Activated CD4-positive, alpha-beta T cell treated with anti-CD3 and anti-CD28 coated beads, Interleukin-2, amount 50 U/mL, for 48 hours (primary cell): Measurements from ENCODE around the gene USP54.
A peak's percentile ranks its signal among the peaks of the same experiment; 100 is the strongest.

Experiments
- DNase-seq, 2 experiments: peaks; one replicate each; pipeline ENCODE4 v3.0.0-alpha.2; 2020

USP54 gene

DNA sequence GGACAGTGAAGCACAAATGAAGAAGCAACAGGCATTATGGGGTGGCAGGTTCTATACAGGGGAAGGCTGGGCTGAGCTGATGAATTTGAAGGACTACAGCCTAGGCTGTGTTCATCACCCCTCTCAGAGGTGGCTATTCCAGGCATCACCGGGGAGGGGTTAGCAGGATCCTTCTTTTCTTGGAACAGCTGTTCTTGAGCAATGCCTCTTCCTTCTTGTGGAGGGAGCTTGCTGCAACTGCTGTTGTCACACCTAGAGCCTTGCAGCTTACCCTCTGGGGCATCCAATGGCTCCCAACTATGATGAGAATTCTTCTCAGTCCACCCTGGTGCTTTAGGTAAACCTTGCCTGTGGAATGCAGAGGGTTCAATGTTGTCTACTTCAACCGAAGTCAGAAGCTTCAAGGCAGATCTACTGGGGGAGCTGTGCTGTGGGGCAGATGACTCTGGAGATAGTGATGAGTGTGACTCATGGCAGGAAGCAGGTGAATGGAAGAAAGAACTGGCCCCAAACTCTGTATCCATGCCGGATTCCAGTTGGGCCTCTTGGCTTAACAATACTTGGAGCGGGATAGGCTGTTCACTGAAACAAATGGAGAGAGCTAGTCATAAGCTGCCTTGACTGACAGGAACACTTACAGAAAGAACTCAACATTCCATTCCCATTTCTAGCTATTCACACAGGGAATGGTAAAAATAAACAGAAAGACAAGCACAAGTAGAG, 73.8 kb downstream of the USP54 start:
- no peak for DNase-seq

DNA sequence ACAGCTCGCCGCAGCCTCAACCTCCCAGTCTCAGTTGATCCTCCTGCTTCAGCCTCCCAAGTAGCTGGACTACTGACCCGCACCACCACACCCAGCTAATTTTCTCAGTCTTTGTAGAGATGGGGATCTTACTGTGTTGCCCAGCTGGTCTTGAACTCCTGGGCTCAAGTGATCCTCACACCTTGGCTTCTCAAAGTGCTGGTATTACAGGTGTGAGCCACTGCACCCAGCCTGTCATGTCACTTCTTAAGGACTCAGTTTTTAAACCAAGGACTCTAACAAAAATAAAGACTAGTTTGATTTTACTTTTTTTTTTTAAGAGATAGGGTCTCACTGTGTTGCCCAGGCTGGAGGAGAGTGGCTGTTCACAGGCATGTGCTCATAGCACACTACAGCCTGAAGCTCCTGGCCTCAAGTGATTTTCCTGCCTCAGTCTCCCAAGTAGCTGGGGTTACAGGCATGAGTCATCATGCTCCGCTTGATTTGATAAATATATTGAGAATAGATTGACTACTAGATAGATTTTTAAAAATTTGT, 78.9 kb downstream of the USP54 start:
- DNase-seq = no peak

DNA sequence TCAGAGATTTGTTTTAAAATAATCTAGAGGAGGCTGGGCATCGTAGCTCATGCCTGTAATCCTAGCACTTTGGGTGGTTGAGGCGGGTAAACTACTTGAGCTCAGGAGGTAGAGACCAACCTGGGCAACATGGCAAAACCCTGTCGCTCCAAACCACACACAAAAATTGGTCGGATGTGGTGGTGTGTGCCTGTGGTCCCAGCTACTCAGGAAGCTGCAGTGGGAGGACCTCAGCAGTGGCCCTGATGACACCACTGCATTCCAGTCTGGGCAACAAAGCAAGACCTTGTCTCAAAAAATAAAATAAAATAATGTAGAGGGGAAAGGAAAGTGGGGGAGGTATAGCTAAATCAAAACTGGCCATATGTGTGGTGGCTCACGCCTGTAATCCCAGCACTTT, 81.4 kb downstream of the USP54 start:
- DNase-seq = no peak

DNA sequence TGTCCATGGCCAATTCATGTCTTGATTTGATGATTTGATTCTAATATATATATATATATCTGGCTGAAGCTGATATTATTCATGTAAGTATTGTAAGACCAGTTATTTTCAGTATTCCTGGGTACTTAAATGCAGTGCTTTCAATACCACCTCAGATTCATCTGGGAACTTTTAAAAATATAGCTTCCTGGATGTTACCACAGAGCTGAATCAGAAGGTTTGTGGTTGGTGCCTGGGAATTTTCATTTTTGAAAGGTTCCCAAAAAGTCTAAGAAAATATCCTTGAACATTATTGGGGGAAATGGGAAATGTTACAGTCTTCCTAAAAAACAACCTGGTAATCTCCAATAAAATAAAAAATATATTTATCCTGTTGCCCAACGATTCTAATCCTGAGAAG, 84.7 kb downstream of the USP54 start:
- no peak for DNase-seq

DNA sequence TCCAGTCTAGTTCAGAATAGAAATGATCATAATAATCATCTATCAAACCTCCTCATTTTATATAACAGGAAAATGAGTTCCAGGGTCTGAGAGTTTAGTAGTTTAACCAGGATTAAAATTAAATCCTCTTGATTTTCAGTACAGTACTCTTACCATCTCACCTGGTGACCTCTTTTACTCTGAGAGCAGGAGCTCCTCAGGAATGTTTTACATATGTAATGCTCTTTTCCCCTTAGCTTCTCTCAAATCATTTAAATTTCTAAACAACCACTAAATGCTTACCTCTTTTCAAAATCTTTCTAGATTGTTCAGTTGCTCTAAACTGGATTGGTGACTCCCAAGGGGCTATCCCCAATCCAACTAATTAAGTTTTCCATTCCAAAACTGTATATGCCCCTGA, 85.1 kb downstream of the USP54 start:
- DNase-seq = no peak

DNA sequence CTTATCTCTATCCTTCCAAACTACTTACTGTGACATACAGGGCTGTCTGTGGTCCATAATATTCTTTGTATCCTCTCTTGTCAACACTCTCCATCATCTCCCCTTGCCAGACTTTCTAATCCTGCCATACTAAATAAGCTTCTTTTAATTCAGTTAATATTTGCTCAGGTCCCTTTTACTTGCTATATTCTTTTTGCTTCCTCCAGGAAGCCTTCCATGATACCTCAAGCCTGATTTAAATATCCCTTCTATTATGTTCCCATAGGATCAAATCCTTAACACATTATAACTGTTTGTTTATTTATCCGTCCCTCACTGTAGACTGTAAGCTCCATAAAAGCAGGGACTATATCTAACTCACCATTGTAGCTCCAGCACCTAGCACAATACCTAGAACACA, 88.1 kb downstream of the USP54 start:
- no peak for DNase-seq

DNA sequence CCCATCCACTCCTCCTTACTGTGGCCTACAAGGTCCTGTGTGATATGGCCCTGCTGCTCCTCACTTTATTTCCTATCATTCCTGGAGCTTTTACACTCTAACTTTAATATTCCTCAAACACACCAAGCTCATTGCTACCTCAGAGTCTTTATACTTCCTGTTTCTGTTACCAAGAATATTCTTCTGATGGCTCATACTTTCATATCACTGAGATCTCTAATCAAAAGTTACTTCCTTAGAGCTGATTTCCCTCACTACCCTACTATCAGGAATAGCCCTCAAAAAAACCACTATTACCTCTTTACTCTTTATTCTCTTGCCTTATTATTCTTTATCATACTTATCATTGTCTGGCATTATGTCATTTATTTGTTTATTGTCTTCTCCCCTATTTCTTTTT, 89.5 kb downstream of the USP54 start:
- no peak for DNase-seq

DNA sequence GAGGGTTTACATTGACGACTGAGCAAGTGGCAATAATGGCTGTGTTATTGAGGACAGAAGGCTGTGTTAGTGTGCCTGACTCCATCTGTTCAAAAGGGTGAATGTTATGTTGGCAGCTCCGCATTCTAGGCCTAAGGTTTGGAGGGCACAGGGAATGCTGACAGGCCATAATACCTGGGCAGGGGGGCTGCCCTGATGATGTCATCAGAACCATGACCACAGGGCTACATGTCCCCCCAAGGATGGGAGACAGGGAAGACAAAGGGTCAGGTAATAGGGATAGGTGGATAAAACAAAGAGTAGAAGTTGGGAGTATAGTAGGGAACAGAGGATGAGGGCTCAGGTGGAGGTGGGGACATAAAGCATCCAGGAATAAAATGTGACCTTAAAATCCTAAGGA, 93.5 kb downstream of the USP54 start:
- DNase-seq = no peak

DNA sequence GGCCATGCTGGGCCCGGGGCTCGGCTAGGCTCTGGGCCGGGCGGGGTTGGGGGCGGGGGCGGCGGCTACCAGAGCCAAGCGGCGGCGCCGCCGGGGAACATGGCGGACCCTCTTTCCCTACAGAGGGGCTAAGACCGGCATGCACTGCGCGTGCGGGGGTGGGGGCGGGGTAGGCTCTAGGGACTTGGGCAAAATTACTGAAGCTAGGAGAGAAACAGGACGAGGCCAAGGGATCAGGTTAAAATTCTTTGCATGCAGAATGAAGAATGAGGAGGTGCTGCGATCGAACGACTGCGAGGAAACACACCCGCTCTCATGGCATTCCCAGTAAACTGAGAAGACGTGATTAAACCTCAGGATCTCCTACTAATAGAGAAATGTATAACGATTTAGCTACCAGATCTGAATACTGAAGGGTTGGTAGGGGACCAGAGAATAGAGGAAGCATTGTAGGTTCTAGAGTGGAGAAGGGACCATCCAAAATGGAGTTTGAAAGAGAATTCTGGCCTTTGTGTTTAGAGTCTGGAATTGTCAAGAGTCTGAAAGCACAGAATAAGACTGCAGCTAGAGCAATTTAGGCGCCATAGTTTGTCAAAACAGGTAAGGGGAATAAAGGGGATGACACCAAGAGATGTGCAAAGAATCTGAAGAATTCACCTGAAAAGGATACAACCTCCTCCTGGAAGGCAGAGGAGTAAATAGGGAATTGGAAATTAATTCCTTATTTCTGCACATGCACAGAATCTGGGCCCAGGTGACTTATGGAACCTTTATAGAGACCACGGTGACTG, 95.1 kb downstream of the USP54 start, which contains the start of gene PPP3CB:
Gene PPP3CB, minus strand, starts transcription at position 141 of the 791 bp plus-strand sequence. Its CDS starts 135 bp downstream, at position 6.
- peak; percentile 92 to 93 for DNase-seq

DNA sequence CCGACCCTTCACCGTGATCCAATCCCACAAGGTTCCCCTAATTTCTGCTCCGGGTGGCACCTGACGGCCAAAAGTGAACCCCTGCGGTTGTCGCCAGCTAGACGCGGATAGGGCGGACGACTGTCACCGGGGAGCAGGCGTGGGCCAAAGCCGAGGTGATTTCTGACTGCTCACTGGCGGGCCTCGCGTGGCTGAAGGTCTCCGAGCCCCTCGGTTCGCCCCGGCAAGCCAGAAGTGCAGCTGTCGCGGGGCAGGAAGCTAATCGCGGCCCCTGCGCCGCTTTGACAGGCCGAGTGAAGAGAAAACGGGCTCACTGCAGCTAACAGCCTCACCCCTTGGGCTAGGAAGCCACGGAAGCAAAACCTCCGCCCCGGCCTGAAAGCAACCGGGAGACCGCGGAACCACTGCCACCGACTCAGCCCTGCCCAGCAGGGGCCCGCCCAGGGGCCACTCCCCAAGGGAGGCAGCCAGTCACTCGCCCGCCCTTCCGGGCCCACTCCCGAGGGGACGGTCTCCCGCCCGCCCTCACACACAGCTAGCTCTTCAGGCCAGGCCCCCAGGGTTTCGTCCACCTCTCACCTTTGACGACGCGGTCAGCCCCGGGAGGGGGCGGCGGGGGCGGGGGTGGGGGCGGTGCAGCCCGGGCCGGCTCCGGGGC, 95.8 kb downstream of the USP54 start:
- peak; percentile 86 to 91 for DNase-seq

DNA sequence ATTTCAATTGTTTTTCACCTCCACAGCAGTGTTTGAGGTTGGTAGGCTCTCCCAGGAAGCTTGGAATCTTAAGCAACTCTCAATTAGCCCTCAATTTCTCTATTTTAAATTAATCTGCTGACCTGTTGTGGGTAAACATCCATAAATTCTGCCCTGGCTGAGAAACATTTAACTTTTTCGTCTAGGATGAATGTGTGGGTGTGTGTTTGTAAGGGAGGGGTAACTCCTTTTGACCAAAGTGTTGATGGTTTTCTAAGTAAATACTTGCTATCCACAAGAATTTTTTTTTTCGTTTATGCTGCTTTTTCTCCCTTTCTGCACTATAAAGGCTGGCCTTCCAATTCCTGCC, 96.3 kb downstream of the USP54 start:
- DNase-seq = no peak

DNA sequence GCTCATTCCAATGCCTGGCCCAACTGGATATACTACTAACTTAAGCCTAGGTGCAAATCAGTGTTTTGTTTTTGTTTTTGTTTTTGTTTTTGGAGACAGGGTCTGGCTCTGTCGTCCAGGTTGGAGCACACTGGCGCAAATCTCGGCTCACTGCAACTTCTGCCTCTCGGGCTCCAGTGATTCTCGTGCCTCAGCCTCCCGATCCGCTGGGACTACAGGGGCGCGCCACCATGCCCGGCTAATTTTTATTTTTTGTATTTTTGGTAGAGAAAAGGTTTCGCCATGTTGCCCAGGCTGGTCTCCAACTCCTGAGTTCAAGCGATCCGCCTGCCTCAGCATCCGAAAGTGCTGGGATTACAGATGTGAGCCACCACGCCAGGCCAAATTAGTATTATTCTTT, 96.9 kb downstream of the USP54 start:
- DNase-seq = no peak

DNA sequence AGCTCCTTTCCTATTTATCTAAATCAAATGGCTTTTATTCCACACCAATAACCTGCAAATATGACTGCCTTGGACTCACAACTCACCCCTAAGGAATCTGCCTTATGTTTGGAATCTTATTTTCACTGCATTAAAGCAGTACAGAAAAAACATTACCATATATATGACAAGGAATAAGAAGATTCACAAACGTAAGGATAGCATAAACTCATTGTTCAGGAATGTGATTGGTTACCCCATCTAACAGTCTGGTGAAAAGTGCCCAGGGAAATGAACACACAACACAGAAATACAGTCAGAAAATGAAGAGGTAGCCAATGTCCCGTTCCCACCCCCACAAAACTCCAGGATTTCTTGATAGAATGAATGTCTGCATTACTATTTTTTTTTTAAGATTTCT, 97.4 kb downstream of the USP54 start:
- no peak for DNase-seq

DNA sequence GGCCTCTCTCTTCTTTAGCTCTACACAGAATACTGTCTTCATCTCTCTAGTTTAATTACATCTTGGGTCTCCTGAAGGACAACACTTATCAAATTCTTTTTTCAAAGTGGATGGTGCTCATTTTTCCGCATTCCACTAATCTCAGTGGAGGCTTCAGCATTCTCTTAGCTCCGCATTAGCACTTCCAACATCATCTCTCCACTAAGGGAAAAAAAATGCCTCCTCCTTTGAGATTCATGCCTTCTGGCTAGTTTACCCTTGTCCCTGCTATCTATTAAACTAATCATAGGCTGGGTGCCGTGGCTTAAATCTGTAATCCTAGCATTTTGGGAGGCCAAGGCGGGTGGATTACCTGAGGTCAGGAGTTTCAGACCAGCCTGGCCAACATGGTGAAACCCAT, 104.5 kb downstream of the USP54 start:
- DNase-seq = no peak

DNA sequence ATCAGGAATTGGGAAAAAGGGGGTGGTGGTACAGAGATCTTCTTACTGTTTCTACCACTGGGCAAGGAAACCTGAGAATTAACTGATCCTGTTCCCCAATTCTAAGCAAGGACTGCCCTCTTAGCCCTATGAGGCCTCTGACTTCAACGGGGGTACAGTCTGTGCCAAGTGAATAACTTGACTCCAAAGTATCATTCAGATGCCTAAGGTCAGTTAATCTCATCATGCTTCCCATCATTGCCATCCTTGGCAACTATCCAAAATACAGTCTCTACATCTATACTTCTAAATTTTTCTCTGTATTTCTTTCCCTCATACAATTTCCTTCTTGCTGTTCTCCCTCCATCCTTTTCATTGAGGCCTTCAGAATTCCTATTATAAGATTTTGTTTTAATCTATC, 105.8 kb downstream of the USP54 start:
- DNase-seq = no peak

DNA sequence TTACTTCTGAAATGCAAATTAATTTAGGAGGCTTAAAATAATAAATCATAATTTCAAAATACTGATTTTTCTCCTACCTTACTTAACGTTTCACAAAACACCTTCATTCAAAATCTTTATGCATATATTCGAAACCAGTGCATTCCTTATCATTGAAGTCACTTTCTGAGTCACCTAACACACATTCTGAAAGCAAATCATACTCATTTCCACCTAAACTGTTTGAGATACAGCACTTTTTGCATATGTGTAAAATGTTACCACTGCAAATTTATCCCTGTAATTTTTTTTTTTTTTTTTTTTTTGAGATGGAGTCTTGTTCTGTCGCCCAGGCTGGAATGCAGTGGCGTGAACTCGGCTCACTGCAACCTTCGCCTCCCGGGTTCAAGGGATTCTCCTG, 111.0 kb downstream of the USP54 start:
- no peak for DNase-seq

DNA sequence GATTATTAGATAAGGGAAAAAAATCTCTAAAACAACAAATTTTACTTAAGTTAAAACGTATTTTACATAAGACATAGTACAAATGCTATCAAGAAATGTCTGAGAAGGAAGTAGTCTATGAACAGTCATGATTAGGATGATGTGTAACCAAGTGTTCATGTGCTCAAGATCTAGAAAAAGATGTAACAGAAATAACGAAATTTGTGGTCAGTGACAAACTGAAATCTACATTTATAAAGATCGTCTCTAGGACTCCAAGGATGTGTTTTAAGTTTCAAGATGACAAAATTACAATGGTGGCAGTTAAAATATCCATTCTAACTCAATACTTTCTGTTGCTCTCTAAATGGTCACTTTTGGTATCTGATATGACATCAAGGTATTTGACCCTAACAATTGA, 112.5 kb downstream of the USP54 start:
- DNase-seq = no peak

DNA sequence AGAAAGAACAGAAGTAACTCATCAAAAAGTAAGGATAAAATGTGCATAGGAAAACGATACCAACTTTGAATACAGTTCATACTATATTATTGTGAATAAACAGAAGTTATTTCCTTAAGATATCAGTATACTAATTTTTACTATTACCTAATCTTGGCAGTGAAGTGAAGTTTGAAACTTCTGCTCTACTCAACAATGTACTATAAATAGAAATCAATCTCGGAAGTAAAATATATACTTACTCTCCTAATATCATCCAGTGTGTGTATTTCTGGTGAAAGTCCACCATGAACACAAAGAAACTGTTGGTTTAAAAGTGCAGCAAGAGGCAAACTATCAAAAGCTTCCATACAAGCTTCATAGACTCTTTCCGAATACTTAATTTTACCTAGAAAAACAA, 119.9 kb downstream of the USP54 start:
- DNase-seq = no peak

DNA sequence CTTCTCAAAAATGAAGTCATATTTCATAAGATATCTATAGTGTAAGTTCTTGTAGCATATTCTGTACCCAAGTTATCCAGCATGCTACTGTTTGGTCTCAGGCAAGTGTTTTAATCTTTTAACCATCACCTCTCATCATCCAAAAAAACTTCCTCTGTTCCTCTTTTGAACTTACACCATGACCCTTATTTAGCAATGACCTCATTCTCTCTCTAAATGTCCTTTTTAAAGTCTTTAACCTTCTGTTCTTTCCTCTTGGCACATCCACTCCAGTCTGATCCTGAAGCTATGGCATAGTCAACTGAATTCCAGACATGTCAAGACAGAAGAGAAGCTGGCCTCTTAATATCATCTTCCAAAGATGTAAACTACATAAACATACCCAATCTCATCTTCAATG, 121.6 kb downstream of the USP54 start:
- no peak for DNase-seq

DNA sequence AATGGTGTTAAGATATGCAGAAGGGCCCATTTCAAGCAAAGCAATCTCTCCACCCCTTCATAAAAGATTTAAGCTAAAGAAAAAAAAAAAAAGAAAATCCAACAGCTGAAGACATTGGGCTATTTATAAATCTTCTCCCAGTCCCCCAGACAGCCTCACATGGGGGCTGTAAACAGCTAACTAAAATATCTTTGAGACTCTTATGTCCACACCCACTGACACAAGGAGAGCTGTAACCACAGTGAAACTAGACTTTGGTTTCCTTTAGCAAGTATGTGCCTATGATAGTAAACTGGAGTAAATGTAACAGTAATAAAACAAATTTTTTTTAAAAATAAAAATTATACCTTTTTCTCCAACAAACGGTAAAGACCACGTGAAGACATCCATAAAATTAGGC, 123.9 kb downstream of the USP54 start:
- DNase-seq = no peak

DNA sequence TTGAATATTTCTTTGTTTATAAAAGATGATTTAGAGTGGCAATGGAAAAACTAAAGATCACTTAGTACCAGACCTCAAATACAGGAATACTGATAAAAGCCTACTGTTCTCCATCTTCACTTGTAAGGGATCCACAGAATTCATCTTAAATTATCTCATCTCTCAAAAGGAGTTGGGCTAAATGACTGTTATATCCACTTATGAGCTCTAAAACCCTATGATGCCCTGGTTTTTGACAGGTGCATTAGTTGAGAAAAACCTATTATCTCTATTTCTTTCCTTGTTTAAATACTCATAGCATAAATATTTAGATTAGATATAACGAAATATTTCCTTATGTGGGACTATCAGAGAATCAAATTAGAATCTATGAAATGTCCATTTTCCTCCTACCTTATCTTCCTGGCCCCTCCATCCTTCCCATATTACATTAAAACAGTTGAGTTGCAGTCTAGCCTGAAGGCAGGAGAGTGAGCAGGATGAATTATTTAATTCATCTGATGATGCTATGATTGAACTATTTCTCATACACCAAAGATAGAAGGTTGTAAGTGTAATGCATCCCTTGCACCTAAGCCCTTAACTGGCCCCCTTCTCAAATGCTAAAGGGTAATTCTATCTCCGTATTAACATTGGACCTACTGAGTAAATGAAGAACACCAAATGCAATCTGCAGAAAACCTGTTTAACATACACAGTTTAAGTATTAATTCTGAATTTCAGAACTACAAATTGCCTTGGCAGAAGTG, 125.0 kb downstream of the USP54 start:
- DNase-seq = no peak

DNA sequence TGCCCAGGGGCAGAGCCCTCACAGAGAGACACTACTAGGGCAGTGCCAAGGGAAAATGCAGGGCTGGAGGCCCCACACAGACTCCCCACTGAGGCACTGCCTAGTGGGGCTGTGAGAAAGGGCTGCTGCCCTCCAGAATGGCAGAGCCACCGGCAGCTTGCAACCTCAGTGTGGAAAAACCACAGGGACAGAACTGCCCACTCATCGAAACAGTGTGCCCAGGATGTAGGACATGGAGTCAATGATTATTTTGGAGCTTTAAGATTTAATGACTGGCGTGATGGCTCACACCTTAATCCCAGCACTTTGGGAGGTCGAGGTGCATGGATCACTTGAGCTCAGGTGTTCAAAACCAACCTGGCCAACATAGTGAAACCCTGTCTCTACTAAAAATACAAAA, 130.2 kb downstream of the USP54 start:
- DNase-seq = no peak

DNA sequence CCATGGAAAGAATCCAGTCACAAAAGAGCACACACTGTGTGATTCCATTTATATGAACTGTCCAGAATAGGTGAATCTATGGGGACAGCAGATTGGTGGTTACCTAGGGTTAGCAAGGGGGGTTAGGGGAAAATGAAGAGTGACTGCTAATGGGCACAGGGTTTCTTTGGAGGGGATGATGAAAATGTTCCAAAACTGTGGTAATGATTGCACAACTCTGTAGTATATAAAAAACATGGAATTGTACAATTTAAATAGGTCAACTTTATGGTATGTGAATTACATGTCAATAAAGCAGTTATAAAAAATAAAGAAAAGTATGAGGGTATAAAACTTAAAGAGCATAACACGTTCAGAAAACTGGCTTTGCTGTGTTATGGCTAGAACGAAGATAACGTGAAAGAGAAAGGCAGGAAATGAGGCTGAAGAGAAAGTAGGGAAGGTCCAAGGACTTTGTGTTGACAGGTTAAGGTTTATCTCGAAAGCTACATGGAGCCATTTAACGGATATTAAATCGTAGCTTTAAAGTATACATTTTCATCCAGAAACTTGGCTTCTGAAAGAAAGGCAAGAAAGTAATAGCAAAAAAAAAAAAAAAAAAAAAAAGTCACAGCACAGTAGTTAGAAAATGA, 131.3 kb downstream of the USP54 start:
- DNase-seq = no peak
